ENCODE data around the gene SNX27. TPM values are rescaled to one million over a fixed set of nuclear protein-coding genes. Genes with fewer than 3 reads are reported as not detected.
A peak's percentile ranks its signal among the peaks of the same experiment; 100 is the strongest.

The SNX27 gene
- total RNA-seq, 1 donor from 2014 or later = 40.7 TPM

DNA sequence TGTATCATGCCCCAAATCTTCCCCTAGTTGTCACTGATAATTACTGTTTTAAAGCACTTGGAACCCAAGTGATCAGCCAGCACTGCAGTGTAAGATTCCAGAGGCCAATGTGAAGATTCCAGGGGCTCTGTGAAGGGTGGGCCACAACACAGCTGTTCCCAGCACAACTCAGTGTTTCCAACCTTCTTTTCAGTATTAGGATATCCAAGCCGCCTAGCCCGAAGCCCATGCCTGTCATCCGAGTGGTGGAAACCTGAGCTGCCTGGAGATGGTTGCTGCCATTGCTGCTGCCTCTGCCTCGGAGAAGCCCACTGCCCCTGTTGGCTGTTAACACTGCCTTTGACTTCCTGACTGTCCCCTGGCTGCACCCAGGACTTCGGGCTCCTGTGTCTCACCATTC lies 30.4 kb upstream of the SNX27 start:
- no peak for DNase-seq (ENCODE audit: extremely low spot score, unreplicated experiment)
- Mint-ChIP-seq H3K27ac (peak overlapping the region; percentile 90), H3K4me3 (no peak overlapping the region), H3K36me3 (peaks cover 15% of the 10 kb centered on the region), H3K27me3 (no peaks in the 10 kb centered on the region), H3K9me3 (no peaks in the 10 kb centered on the region), H3K4me1 (ENCODE audit: unreplicated experiment) (peaks cover 18% of the 10 kb centered on the region)
- TF ChIP-seq, protein P1, sequence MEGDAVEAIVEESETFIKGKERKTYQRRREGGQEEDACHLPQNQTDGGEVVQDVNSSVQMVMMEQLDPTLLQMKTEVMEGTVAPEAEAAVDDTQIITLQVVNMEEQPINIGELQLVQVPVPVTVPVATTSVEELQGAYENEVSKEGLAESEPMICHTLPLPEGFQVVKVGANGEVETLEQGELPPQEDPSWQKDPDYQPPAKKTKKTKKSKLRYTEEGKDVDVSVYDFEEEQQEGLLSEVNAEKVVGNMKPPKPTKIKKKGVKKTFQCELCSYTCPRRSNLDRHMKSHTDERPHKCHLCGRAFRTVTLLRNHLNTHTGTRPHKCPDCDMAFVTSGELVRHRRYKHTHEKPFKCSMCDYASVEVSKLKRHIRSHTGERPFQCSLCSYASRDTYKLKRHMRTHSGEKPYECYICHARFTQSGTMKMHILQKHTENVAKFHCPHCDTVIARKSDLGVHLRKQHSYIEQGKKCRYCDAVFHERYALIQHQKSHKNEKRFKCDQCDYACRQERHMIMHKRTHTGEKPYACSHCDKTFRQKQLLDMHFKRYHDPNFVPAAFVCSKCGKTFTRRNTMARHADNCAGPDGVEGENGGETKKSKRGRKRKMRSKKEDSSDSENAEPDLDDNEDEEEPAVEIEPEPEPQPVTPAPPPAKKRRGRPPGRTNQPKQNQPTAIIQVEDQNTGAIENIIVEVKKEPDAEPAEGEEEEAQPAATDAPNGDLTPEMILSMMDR (conservative IDR thresholded peaks at IDR 0.05) = no peak

DNA sequence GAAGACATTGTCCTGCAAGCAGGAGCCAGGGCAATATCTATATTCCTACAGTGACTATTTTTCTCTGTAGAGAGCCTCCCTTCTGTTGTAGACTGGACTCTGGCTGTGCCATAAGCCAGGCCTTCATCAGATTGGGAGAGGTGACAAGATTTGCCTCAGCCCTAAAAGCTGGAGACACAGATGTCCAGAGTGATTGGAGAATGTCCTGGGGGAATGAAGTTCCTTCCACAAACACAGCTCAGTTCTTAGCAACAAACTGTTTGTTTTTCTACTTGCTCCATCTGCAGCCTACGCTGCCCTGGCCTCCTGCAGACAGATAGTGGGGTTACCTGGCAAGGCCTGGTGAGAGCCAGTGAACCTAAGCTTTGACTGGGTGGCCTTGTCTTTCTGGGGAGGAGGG lies 29.9 kb upstream of the SNX27 start:
- Mint-ChIP-seq H3K4me3 (no peak overlapping the region), H3K27ac (peak overlapping the region; percentile 90), H3K9me3 (no peaks in the 10 kb centered on the region), H3K36me3 (peaks cover 14% of the 10 kb centered on the region), H3K4me1 (ENCODE audit: unreplicated experiment) (peaks cover 18% of the 10 kb centered on the region), H3K27me3 (no peaks in the 10 kb centered on the region)
- DNase-seq (ENCODE audit: extremely low spot score, unreplicated experiment) = no peak
- TF ChIP-seq, protein P1 (conservative IDR thresholded peaks at IDR 0.05) = no peak

DNA sequence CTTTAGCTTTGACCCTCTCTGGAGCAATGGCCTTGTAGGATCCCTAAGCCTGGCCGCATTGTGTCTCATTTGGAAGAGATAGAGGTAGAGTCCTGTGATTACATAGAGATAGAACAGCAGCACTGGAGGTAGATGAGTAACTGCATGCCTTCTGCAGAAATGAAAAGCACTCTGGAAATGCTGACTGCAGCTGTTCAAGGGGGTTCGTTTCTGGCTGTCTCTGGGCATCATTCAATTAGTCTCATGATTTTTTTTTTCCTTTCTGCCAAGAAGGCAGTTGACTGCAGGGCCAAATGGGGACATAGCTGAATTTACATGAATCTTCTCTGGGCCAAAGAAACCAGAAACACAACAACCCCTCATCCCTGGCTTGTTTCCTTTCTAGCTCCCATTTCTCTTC lies 28.1 kb upstream of the SNX27 start:
- Mint-ChIP-seq H3K9me3 (no peaks in the 10 kb centered on the region), H3K36me3 (peaks cover 10% of the 10 kb centered on the region), H3K27me3 (no peaks in the 10 kb centered on the region), H3K27ac (peak overlapping the region; percentile 90), H3K4me3 (no peak overlapping the region), H3K4me1 (ENCODE audit: unreplicated experiment) (peaks cover 18% of the 10 kb centered on the region)
- TF ChIP-seq, protein P1 (conservative IDR thresholded peaks at IDR 0.05) = no peak
- DNase-seq (ENCODE audit: extremely low spot score, unreplicated experiment) = no peak

DNA sequence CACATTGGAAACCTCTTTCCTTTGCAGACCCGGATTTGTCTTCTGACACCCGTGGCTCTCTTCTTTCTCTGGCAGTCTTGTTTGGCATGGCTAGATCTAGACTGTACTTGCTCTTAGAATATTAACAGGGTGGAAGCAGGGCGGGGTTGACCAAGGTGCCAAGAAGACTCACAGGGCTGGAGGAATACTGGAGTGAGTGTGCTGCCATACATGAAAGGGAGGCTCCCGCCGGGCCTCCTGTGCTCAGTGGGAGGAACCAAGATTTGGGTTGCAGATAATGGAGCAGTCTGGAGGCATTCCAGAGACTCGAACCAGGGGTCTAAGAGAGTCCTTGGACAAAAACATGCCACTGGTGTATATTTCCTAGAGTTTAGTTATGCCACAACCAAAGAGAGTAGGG lies 27.6 kb upstream of the SNX27 start:
- Mint-ChIP-seq H3K27me3 (no peaks in the 10 kb centered on the region), H3K9me3 (no peaks in the 10 kb centered on the region), H3K4me3 (no peak overlapping the region), H3K27ac (peak overlapping the region; percentile 90), H3K36me3 (peaks cover 10% of the 10 kb centered on the region), H3K4me1 (ENCODE audit: unreplicated experiment) (peaks cover 18% of the 10 kb centered on the region)
- TF ChIP-seq, protein P1 (conservative IDR thresholded peaks at IDR 0.05) = no peak
- no peak for DNase-seq (ENCODE audit: extremely low spot score, unreplicated experiment)

DNA sequence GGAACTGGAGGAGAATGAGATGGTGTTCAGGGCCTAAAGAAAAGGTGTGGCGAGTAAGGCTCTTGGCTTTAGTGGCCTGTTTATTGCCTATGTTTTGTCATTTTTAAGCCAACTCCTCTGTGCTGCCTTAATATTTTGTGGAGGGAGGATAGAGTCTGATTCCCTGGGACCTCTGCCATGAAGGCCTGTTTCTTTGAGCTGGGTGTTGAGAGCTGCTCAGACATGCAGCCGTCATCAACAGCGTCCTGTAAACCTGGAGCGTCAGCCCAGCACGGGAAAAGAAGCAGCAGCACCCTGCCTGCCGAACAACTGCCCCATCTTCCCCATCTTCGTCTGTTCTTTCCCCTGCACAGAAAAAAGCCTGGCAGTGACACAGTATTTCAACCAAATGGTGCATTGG lies 27.1 kb upstream of the SNX27 start:
- Mint-ChIP-seq H3K9me3 (no peaks in the 10 kb centered on the region), H3K36me3 (peaks cover 10% of the 10 kb centered on the region), H3K4me3 (no peak overlapping the region), H3K27ac (peak overlapping the region; percentile 90), H3K4me1 (ENCODE audit: unreplicated experiment) (peaks cover 18% of the 10 kb centered on the region), H3K27me3 (no peaks in the 10 kb centered on the region)
- no peak for DNase-seq (ENCODE audit: extremely low spot score, unreplicated experiment)
- TF ChIP-seq, protein P1 (conservative IDR thresholded peaks at IDR 0.05) = no peak

DNA sequence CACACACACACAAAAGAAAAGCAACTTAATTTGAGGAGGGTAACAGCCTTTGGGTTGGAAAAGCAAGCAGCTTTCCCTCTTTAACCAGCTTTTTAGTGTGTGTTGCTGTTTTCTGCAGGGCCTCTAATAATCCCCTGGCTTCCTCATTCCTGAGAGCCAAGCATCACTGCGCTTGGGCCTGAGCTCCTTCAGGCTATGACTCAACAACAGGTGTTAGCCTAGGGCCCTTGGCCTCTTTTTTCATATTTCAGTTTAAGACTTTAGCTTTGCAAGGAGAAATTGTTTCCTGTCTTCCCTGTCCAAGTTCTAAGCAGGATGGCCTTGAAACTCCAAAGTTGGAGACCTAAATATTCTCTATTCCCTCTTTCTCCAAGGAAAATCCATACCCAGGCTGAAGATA lies 26.2 kb upstream of the SNX27 start:
- Mint-ChIP-seq H3K36me3 (peaks cover 5% of the 10 kb centered on the region), H3K4me1 (ENCODE audit: unreplicated experiment) (peaks cover 18% of the 10 kb centered on the region)

More for the DNA sequence above, 26.2 kb upstream of the SNX27 start:
- Mint-ChIP-seq H3K9me3 (peaks cover under 1% of the 10 kb centered on the region), H3K4me3 (peak overlapping the region; percentile 14), H3K27ac (peak overlapping the region; percentile 90), H3K27me3 (no peaks in the 10 kb centered on the region)
- TF ChIP-seq, protein P1 (conservative IDR thresholded peaks at IDR 0.05) = no peak
- no peak for DNase-seq (ENCODE audit: extremely low spot score, unreplicated experiment)

All from type B pancreatic cell (in vitro differentiated cells).